Stimulated activated CD4-positive, alpha-beta T cell treated with anti-CD3 and anti-CD28 coated beads, Interleukin-12 subunit alpha, Interleukin-12 subunit beta, amount 100 ng/mL, for 24 hours (primary cell): ENCODE results near the gene WASHC1.
"Not testable (repeated sequence)": the region's sequence is repeated elsewhere in the genome, so short reads cannot be mapped to it uniquely, and the experiment has no call there.

Experiments
- DNase-seq, 2 experiments: peaks; one replicate each; pipeline ENCODE4 v3.0.0-alpha.2; 2020; ENCODE audit warnings: low read depth in 2 of 2

WASHC1 gene

GRCh38 chr9:29356-29755 lies at the start of gene WASHC1:
TSS of gene WASHC1 (minus strand) at chr9:29456. CDS start at chr9:24999, 4,457 bp downstream.
- DNase-seq: not testable (repeated sequence)

- DNase-seq: not testable (repeated sequence)
These were observed 49.1 kb upstream of the WASHC1 start for GRCh38 chr9:78333-78732.

GRCh38 chr9:76389-76788 lies 47.1 kb upstream of the WASHC1 start:
- DNase-seq: not testable (repeated sequence)

- not testable (repeated sequence) for DNase-seq
These were observed 44.8 kb upstream of the WASHC1 start for GRCh38 chr9:73900-74525.

GRCh38 chr9:73076-73899 lies 44.0 kb upstream of the WASHC1 start:
- DNase-seq: not testable (repeated sequence)

GRCh38 chr9:63031-63629 lies 33.9 kb upstream of the WASHC1 start:
- DNase-seq: peak in 1 of 2 experiments; percentile 3

GRCh38 chr9:52678-53077 lies 23.4 kb upstream of the WASHC1 start:
- not testable (repeated sequence) for DNase-seq

GRCh38 chr9:48190-48842 lies 19.1 kb upstream of the WASHC1 start:
- not testable (repeated sequence) for DNase-seq

- not testable (repeated sequence) for DNase-seq
These were observed 17.5 kb upstream of the WASHC1 start for GRCh38 chr9:46639-47271.

GRCh38 chr9:46164-46563 lies 16.9 kb upstream of the WASHC1 start:
- not testable (repeated sequence) for DNase-seq

- DNase-seq: not testable (repeated sequence)
These were observed 16.1 kb upstream of the WASHC1 start for GRCh38 chr9:45180-45878.

GRCh38 chr9:44416-44815 lies 15.2 kb upstream of the WASHC1 start:
- not testable (repeated sequence) for DNase-seq

- DNase-seq: not testable (repeated sequence)
These were observed 14.4 kb upstream of the WASHC1 start for GRCh38 chr9:43636-44035.

- not testable (repeated sequence) for DNase-seq
These were observed 13.9 kb upstream of the WASHC1 start for GRCh38 chr9:43116-43515.

GRCh38 chr9:41819-42218 lies 12.6 kb upstream of the WASHC1 start:
- not testable (repeated sequence) for DNase-seq

GRCh38 chr9:41261-41676 lies 12.0 kb upstream of the WASHC1 start:
- DNase-seq: not testable (repeated sequence)

- DNase-seq: not testable (repeated sequence)
These were observed 3.1 kb upstream of the WASHC1 start for GRCh38 chr9:32308-32707.

- DNase-seq: not testable (repeated sequence)
These were observed 481 bp downstream of the WASHC1 start for GRCh38 chr9:28775-29174.

- not testable (repeated sequence) for DNase-seq
These were observed 7.6 kb downstream of the WASHC1 start for GRCh38 chr9:21621-22020.

- DNase-seq: not testable (repeated sequence)
These were observed 12.4 kb downstream of the WASHC1 start for GRCh38 chr9:16875-17274.
